Ovary (tissue), 3 donors: ENCODE measurements around the gene RASSF8.

Experiments
- CTCF ChIP-seq, 3 donors: fragments of 450-650 bp in 2 of 3; fragments of 200-600 bp in 1 of 3; IDR thresholded peaks; one replicate each; pipeline versions ENCODE4 v1.5.1 to v1.8.0; 2016 to 2022; ENCODE audit warnings: antibody characterized with exemption in 3 of 3, mild to moderate bottlenecking in 1 of 3
- POLR2A ChIP-seq: fragments of 450-650 bp; IDR thresholded peaks from one replicate; pipeline ENCODE4 v1.6.1; 2017; ENCODE audit warnings: antibody characterized with exemption, mild to moderate bottlenecking, moderate library complexity
- donor health status: DM: no; HTN: no; CAD: no.

- no peak for TF ChIP-seq POLR2A
- TF ChIP-seq CTCF (IDR thresholded peaks at IDR 0.05) = no peak
Measured at GRCh38 chr12:26032290-26032689, 73.8 kb downstream of the RASSF8 start.
